ENCODE measurements around the gene MARCHF3. TPM values are rescaled to one million over a fixed set of nuclear protein-coding genes. Genes with fewer than 3 reads are reported as not detected.

The MARCHF3 gene
- total and polyA plus RNA-seq, 2 donors (not counting 3 experiments of a cell fraction or from before 2014, with no cell fraction given), result 31.9 to 35.0 TPM

DNA sequence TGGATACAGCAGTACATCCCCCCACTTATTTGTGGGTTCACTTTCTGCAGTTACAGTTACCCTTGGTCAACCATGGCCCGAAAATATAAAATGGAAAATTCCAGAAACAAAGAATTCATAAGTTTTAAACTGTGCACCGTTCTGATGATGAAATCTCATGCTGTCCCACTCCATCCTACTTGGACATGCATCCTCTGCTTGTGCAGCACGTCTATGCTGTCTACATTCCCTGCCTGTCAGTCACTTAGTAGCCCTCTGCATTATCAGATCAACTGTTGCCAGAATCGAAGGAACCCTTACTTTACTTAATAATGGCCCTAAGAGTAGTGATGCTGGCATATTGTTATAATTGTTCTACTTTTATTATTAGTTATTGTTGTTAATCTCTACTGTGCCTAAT lies 14.6 kb downstream of the MARCHF3 start:
- ChIA-PET CTCF (interaction anchor here (1.1 kb wide), 1 partner anchor 13 kb away, joined by 5 read pairs; no protein-coding TSS in a partner anchor), POLR2A (no interaction called here)
- dilution Hi-C loops (cut with MboI; ENCODE audit: extremely low pct_ligation_motif_present, low sequenced_read_pairs), result no loop called here
- Histone ChIP-seq H3K27me3 (ENCODE audit: control insufficient read depth in 2 of 2, insufficient read depth in 2 of 2, low read length in 2 of 2) (no peaks in the 10 kb centered on the region), H3K79me2 (ENCODE audit: control insufficient read depth, insufficient read depth, low read length) (peaks cover 79% of the 10 kb centered on the region), H3K4me1 (ENCODE audit: control insufficient read depth, extremely low read depth, insufficient read depth, low read length) (peaks cover 40% of the 10 kb centered on the region), H3K9ac (replicated peaks; ENCODE audit: extremely low read depth, insufficient read depth, low read length) (no peak overlapping the region), H3K4me3 (replicated peaks in 1 of 3; ENCODE audit: insufficient read depth in 1 of 3, low read depth in 1 of 3, low read length in 3 of 3) (no peak overlapping the region), H4K20me1 (replicated peaks; ENCODE audit: control insufficient read depth, extremely low read depth, insufficient read depth, low read length) (no peaks in the 10 kb centered on the region), H3K27ac (ENCODE audit: insufficient read depth, low read depth, low read length) (no peak overlapping the region), H3K9me3 (replicated peaks; ENCODE audit: control insufficient read depth, insufficient read depth, low read length) (no peaks in the 10 kb centered on the region), H2AFZ (ENCODE audit: low read depth, low read length) (no peak overlapping the region), H3K4me2 (ENCODE audit: insufficient read depth, low read length) (no peak overlapping the region), H3K9me1 (replicated peaks; ENCODE audit: control insufficient read depth, extremely low read depth, insufficient read depth, low read length) (no peaks in the 10 kb centered on the region), H3K36me3 (ENCODE audit: control insufficient read depth in 2 of 2, extremely low read depth in 1 of 2, insufficient read depth in 2 of 2, low read length in 2 of 2) (no peaks in the 10 kb centered on the region)
- FAIRE-seq, result no peak
- no peak for DNase-seq (ENCODE audit: low read depth, low spot score)
- no TSS peak for BruUV-seq (replicated peaks)
- TF ChIP-seq POLR2A (IDR thresholded peaks at IDR 0.05; ENCODE audit: low read depth, low read length) (no peak), FOS (IDR thresholded peaks at IDR 0.05; ENCODE audit: borderline replicate concordance, insufficient read depth, low read length) (no peak), POLR2AphosphoS5 (IDR thresholded peaks at IDR 0.05; ENCODE audit: insufficient read depth, low read depth, low read length) (no peak), GATA2 (IDR thresholded peaks at IDR 0.05; ENCODE audit: insufficient read depth, insufficient read length, low read depth, low read length) (no peak), CTCF (IDR thresholded peaks at IDR 0.05; ENCODE audit: extremely low read depth in 1 of 2, insufficient read depth in 1 of 2, low read depth in 1 of 2, low read length in 2 of 2) (no peak), EZH2 (IDR thresholded peaks at IDR 0.05; ENCODE audit: borderline replicate concordance, low read depth, low read length, severe bottlenecking) (no peak)
- intact Hi-C loops (cut with micrococcal nuclease), result no loop called here

Data from endothelial cell of umbilical vein (primary cell).